HepG2 (cell line): ENCODE measurements around the gene CHMP5. TPM values are rescaled to one million over a fixed set of nuclear protein-coding genes. Genes with fewer than 3 reads are reported as not detected.

Source experiments
- ATAC-seq: fragments of 200-7000 bp; cut with Tn5 transposase; 3 replicates; pipeline ENCODE4 v1.9.1; 2020; ENCODE audit warnings: mild to moderate bottlenecking, moderate library complexity
- BruUV-seq: library from RNA; stranded (reverse); fragments of 400-500 nt; replicated peaks from 2 replicates; lab custom pipeline; 2021; lab: Mats Ljungman, UMichigan
- CTCF ChIA-PET: fragments of 300-600 bp; formaldehyde crosslinking; extraction: SDS; loops from one replicate; lab custom pipeline; 2021; ENCODE audit warnings: low total read pairs, inconsistent platforms, low intra/inter-chr PET ratio; lab: Yijun Ruan, JAX
- POLR2A ChIA-PET: fragments of 350-600 bp; sonication (Branson Sonifier 250); formaldehyde crosslinking; loops from one replicate; lab custom pipeline; 2020; ENCODE audit warnings: antibody characterized with exemption, inconsistent platforms; lab: Yijun Ruan, JAX
- DNase-seq: peaks from one replicate; pipeline ENCODE4 v3.0.0-alpha.2; 2015; ENCODE audit warnings: low spot score
- FAIRE-seq: peaks from 3 replicates; lab custom pipeline; 2011; peaks lifted over from hg19 to GRCh38; lab: Jason Lieb, UNC
- H2AFZ ChIP-seq: one replicate; pipeline ENCODE4 v1.6.1; 2011; ENCODE audit warnings: low read length, inconsistent platforms
- H3K27ac ChIP-seq: fragments of 300-600 bp; 3 replicates; pipeline ENCODE4 v1.8.0; 2011; ENCODE audit warnings: mixed run types, mild to moderate bottlenecking, mixed read lengths, low read length, inconsistent platforms; ENCODE audit not compliant: insufficient read depth; ENCODE audit errors: extremely low read length
- H3K27me3 ChIP-seq, 2 experiments: fragments of 200-600 bp in 1 of 2; 2 replicates in 1 of 2; 3 replicates in 1 of 2; pipeline versions ENCODE4 v1.6.0 to v1.8.0; 2011; ENCODE audit warnings: low read length in 2 of 2, mild to moderate bottlenecking in 2 of 2, moderate library complexity in 2 of 2, inconsistent platforms in 1 of 2; ENCODE audit not compliant: insufficient read depth in 2 of 2, control insufficient read depth in 1 of 2
- H3K36me3 ChIP-seq, 2 experiments: fragments of 200-600 bp in 1 of 2; replicated peaks in 1 of 2; 2 replicates in 1 of 2; 3 replicates in 1 of 2; pipeline versions ENCODE4 v1.5.1 to v1.8.0; 2011; ENCODE audit warnings: low read length in 2 of 2, inconsistent platforms in 1 of 2; ENCODE audit not compliant: insufficient read depth in 2 of 2, control insufficient read depth in 1 of 2
- H3K4me1 ChIP-seq: 2 replicates; pipeline ENCODE4 v1.5.1; 2012; ENCODE audit warnings: low read length, inconsistent platforms; ENCODE audit not compliant: insufficient read depth
- H3K4me2 ChIP-seq: 2 replicates; pipeline ENCODE4 v1.6.0; 2011; ENCODE audit warnings: low read depth, low read length, inconsistent platforms
- H3K4me3 ChIP-seq, 3 experiments: fragments of 200-600 bp in 1 of 3; sonication (generic), shearing (Covaris generic) in 1 of 3; replicated peaks in 1 of 3; 2 replicates each; pipeline ENCODE4 v1.5.1; 2011 to 2016; ENCODE audit warnings: low read length in 3 of 3, inconsistent platforms in 2 of 3, low read depth in 2 of 3, mild to moderate bottlenecking in 2 of 3, control low read depth in 1 of 3, mixed read lengths in 1 of 3; ENCODE audit not compliant: insufficient read depth in 1 of 3
- H3K79me2 ChIP-seq: one replicate; pipeline ENCODE4 v1.6.1; 2011; ENCODE audit warnings: low read length, inconsistent platforms; ENCODE audit not compliant: insufficient read depth
- H3K9ac ChIP-seq: 2 replicates; pipeline ENCODE4 v1.6.0; 2011; ENCODE audit warnings: mild to moderate bottlenecking, low read depth, low read length, inconsistent platforms; ENCODE audit not compliant: insufficient read depth
- H3K9me3 ChIP-seq: 2 replicates; pipeline ENCODE4 v1.5.1; 2012; ENCODE audit warnings: mild to moderate bottlenecking, low read length
- H4K20me1 ChIP-seq: 2 replicates; pipeline ENCODE4 v1.6.0; 2011; ENCODE audit warnings: inconsistent platforms, mild to moderate bottlenecking, low read length, moderate library complexity; ENCODE audit not compliant: insufficient read depth
- KDM5A ChIP-seq: fragments of 200-600 bp; sonication (generic); IDR thresholded peaks from 2 replicates; pipeline ENCODE4 v1.7.0; 2018; ENCODE audit warnings: antibody characterized with exemption, mild to moderate bottlenecking, low read length, borderline replicate concordance
- POLR2AphosphoS5 ChIP-seq: IDR thresholded peaks from 2 replicates; pipeline ENCODE4 v1.6.1; 2012; ENCODE audit warnings: low read depth, low read length
- RBM22 ChIP-seq: fragments of 200-400 bp; formaldehyde crosslinking; optimal IDR thresholded peaks from 2 replicates; pipeline ENCODE3; 2017; ENCODE audit warnings: mild to moderate bottlenecking, low read length, moderate library complexity
- TEAD3 ChIP-seq: optimal IDR thresholded peaks from 2 replicates; pipeline ENCODE3; 2016; ENCODE audit warnings: borderline replicate concordance
- XBP1 ChIP-seq: sonication (generic); formaldehyde crosslinking; IDR thresholded peaks from 2 replicates; pipeline ENCODE4 v1.5.0; 2020; ENCODE audit warnings: missing genetic modification reagents
- ZNF543 ChIP-seq: sonication (generic); formaldehyde crosslinking; IDR thresholded peaks from 2 replicates; pipeline ENCODE4 v1.4.0; 2020; ENCODE audit warnings: mild to moderate bottlenecking, missing genetic modification reagents
- ZNF557 ChIP-seq: sonication (generic); formaldehyde crosslinking; IDR thresholded peaks from 2 replicates; pipeline ENCODE4 v1.4.0; 2020; ENCODE audit warnings: missing genetic modification reagents
- ZNF609 ChIP-seq: sonication (generic); formaldehyde crosslinking; IDR thresholded peaks from 2 replicates; pipeline ENCODE4 v1.4.0; 2020; ENCODE audit warnings: mild to moderate bottlenecking, missing genetic modification reagents, borderline replicate concordance
- ZNF652 ChIP-seq: IDR thresholded peaks from 2 replicates; pipeline ENCODE4 v1.6.1; 2016; ENCODE audit warnings: low read depth, borderline replicate concordance
- WGBS: methylation state at CpG from one replicate; pipeline ENCODE4 v1.1.6; 2017; ENCODE audit warnings: low lambda C conversion rate; 5-methylcytosine and 5-hydroxymethylcytosine counted together
- in situ Hi-C: cut with HindIII; loops from 2 replicates; pipeline ENCODE4 v1.10.0; 2017; ENCODE audit warnings: low pct_unique_long_range_greater_than_20kb; ENCODE audit not compliant: extremely low pct_ligation_motif_present
- intact Hi-C: fragments of 100-400 bp; cut with micrococcal nuclease; formaldehyde crosslinking; loops from one replicate; pipeline ENCODE4 v1.10.0; 2022; ENCODE audit not compliant: unreplicated experiment
- polyA plus RNA-seq, 8 experiments: library from polyadenylated mRNA; depleted of rRNA in 3 of 8; stranded (reverse) in 7 of 8; unstranded in 1 of 8; fragments of >200 nt; fragmentation: Illumina TruSeq in 4 of 8; extraction: Trizol in 4 of 8; gene quantifications; 2 replicates each; pipeline versions ENCODE4 v1.2.1 to v1.2.3, GENCODE V29; 2011 to 2016; ENCODE audit warnings: low read depth in 4 of 8, missing spikeins in 1 of 8, mixed read lengths in 1 of 8; ENCODE audit not compliant: insufficient read depth in 1 of 8
- total RNA-seq, 5 experiments: library from RNA; depleted of rRNA; stranded (reverse); fragments of >200 nt; fragmentation: Illumina TruSeq; extraction: Trizol; gene quantifications; 2 replicates each; pipeline ENCODE4 v1.2.3, GENCODE V29; 2016; ENCODE audit warnings: low read depth in 1 of 5

CHMP5 gene
- total and polyA plus RNA-seq, 2 of the 13 experiments (the other 11 are each of a cell fraction or from before 2014, with no cell fraction given), result 46.0 to 57.3 TPM

DNA sequence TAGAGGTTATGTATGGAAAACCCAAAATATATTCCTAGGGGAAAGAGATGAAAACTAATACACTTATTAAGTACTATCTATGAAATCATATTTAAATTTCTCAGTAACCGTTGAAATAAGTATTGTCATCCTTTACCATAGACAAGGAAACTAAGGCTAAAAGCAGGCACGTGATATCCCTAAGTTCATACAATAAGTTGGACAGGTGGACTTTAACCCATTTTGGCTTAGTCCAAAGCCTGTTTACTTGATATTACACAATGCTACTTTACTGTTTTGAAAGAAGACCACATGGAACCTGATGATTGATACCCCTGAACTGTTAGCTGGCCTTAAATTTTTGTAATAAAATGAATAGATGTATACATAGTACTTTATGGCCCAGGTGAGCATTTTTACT lies 28.9 kb downstream of the CHMP5 start (continued):
- no peak for TF ChIP-seq POLR2AphosphoS5
- TF ChIP-seq ZNF543 (CRISPR knock-in tag), result no peak
- TF ChIP-seq KDM5A, result no peak; the same call in 1 of the 2 replicates
- TF ChIP-seq ZNF609 (CRISPR knock-in tag), result no peak

- Histone ChIP-seq H2AFZ (no peak overlapping the region), H3K4me1 (peaks cover 89% of the 10 kb centered on the region), H4K20me1 (no peaks in the 10 kb centered on the region; the same call in none of the 2 replicates), H3K36me3 (peaks cover 12 to 58% of the 10 kb centered on the region in 2 experiments), H3K27me3 (no peaks in the 10 kb centered on the region), H3K4me3 (no peak overlapping the region), H3K4me2 (0 out of 2 replicates have a peak overlapping the region, but pooled peaks have one; percentile 75), H3K27ac (peak overlapping the region; percentile 77), H3K9ac (no peak overlapping the region), H3K9me3 (no peaks in the 10 kb centered on the region), H3K79me2 (peaks cover 89% of the 10 kb centered on the region)
- no peak for ATAC-seq
- 91% methylated on average over 12 of the region's 12 CpGs for WGBS
- POLR2A ChIA-PET, result no interaction called here
- in situ Hi-C loops (loop anchor here (10.0 kb wide), 1 partner anchor 170 kb away; no protein-coding TSS in a partner anchor), intact Hi-C loops (no loop called here)
- FAIRE-seq, result no peak
- TF ChIP-seq RBM22, result peak; percentile 26
- peak; percentile 8 for TF ChIP-seq TEAD3 (CRISPR knock-in tag)
- TF ChIP-seq ZNF557 (CRISPR knock-in tag), result no peak
- TF ChIP-seq ZNF652, result no peak
- TF ChIP-seq XBP1 (CRISPR knock-in tag), result no peak
- CTCF ChIA-PET, result no interaction called here
- no peak for DNase-seq
- BruUV-seq, result no TSS peak
Observed at GRCh38 chr9:33294670-33295432, 30.0 kb downstream of the CHMP5 start.
